H1 (cell line): ENCODE results near the gene NFAM1.

Experiments used
- CTCF ChIP-seq, 3 experiments: IDR thresholded peaks; 1 replicate in 2 of 3; 2 replicates in 1 of 3; pipeline versions ENCODE4 v1.5.1 to v1.6.1; 2011; ENCODE audit warnings: low read length in 3 of 3, mild to moderate bottlenecking in 3 of 3, inconsistent platforms in 2 of 3, low read depth in 1 of 3, moderate library complexity in 1 of 3; ENCODE audit not compliant: insufficient read depth in 1 of 3; ENCODE audit errors: control extremely low read depth in 1 of 3
- EZH2 ChIP-seq: fragments of 200-600 bp; sonication (generic); IDR thresholded peaks from 2 replicates; pipeline ENCODE4 v1.7.1; 2012; ENCODE audit warnings: low read depth, mild to moderate bottlenecking, moderate library complexity, low read length, inconsistent platforms; ENCODE audit not compliant: severe bottlenecking
- TAF1 ChIP-seq: IDR thresholded peaks from 2 replicates; pipeline ENCODE4 v1.6.1; 2011; ENCODE audit warnings: mild to moderate bottlenecking, low read depth, low read length

GRCh38 chr22:42444077-42444904 is 12.1 kb upstream of the NFAM1 start:
- TF ChIP-seq EZH2 (no peak), TAF1 (peak; percentile 44; the same call in 1 of the 2 replicates), CTCF (IDR thresholded peaks at IDR 0.05; ENCODE audit: control extremely low read depth in 1 of 3, insufficient read depth in 1 of 3, low read depth in 1 of 3, low read length in 3 of 3) (peak; percentile 88 to 91 (median 91))
